Activated CD8-positive, alpha-beta memory T cell treated with anti-CD3 and anti-CD28 coated beads, Interleukin-2, amount 50 U/mL, for 1 hour (primary cell): ENCODE data around the gene ARHGAP15.

Source experiments
- DNase-seq: peaks from one replicate; pipeline ENCODE4 v3.0.0-alpha.2; 2020; ENCODE audit errors: extremely low read depth

The ARHGAP15 gene

GRCh38 chr2:143689541-143689940 is 560.3 kb downstream of the ARHGAP15 start:
- no peak for DNase-seq

- no peak for DNase-seq
These were observed 561.0 kb downstream of the ARHGAP15 start for GRCh38 chr2:143690235-143690634.

GRCh38 chr2:143691121-143691520 is 561.9 kb downstream of the ARHGAP15 start:
- no peak for DNase-seq

- DNase-seq: no peak
These were observed 562.9 kb downstream of the ARHGAP15 start for GRCh38 chr2:143692162-143692561.

GRCh38 chr2:143692967-143693366 is 563.7 kb downstream of the ARHGAP15 start:
- DNase-seq: no peak

GRCh38 chr2:143694335-143694734 is 565.1 kb downstream of the ARHGAP15 start:
- DNase-seq: no peak

- DNase-seq: no peak
These were observed 567.4 kb downstream of the ARHGAP15 start for GRCh38 chr2:143696651-143697050.

GRCh38 chr2:143697744-143698143 is 568.5 kb downstream of the ARHGAP15 start:
- DNase-seq: no peak

- no peak for DNase-seq
These were observed 569.1 kb downstream of the ARHGAP15 start for GRCh38 chr2:143698352-143698751.

GRCh38 chr2:143698888-143699570 is 569.8 kb downstream of the ARHGAP15 start:
- DNase-seq: no peak

- DNase-seq: no peak
These were observed 571.6 kb downstream of the ARHGAP15 start for GRCh38 chr2:143700865-143701264.

GRCh38 chr2:143701785-143702184 is 572.6 kb downstream of the ARHGAP15 start:
- DNase-seq: no peak

- no peak for DNase-seq
These were observed 573.7 kb downstream of the ARHGAP15 start for GRCh38 chr2:143702931-143703330.

- no peak for DNase-seq
These were observed 575.4 kb downstream of the ARHGAP15 start for GRCh38 chr2:143704451-143705106.

- no peak for DNase-seq
These were observed 576.0 kb downstream of the ARHGAP15 start for GRCh38 chr2:143705108-143705707.

- DNase-seq: no peak
These were observed 577.1 kb downstream of the ARHGAP15 start for GRCh38 chr2:143706354-143706753.

GRCh38 chr2:143708682-143709081 is 579.5 kb downstream of the ARHGAP15 start:
- no peak for DNase-seq

- no peak for DNase-seq
These were observed 581.0 kb downstream of the ARHGAP15 start for GRCh38 chr2:143710196-143710595.

GRCh38 chr2:143710879-143711278 is 581.7 kb downstream of the ARHGAP15 start:
- DNase-seq: no peak

- no peak for DNase-seq
These were observed 587.3 kb downstream of the ARHGAP15 start for GRCh38 chr2:143716522-143716921.

- DNase-seq: no peak
These were observed 587.8 kb downstream of the ARHGAP15 start for GRCh38 chr2:143717053-143717452.

- no peak for DNase-seq
These were observed 588.4 kb downstream of the ARHGAP15 start for GRCh38 chr2:143717536-143718168.

GRCh38 chr2:143718745-143719144 is 589.5 kb downstream of the ARHGAP15 start:
- DNase-seq: no peak
